DOHH2 (cell line): ENCODE measurements around the gene GNLY.

Source experiments
- H3F3A ChIP-seq: fragments of 200-600 bp; sonication (generic), shearing (Covaris generic); 2 replicates; pipeline ENCODE4 v1.6.0; 2016; ENCODE audit warnings: antibody characterized with exemption, mild to moderate bottlenecking; ENCODE audit not compliant: control insufficient read depth, insufficient read depth
- H3K27ac ChIP-seq: fragments of 200-600 bp; sonication (generic); 2 replicates; pipeline ENCODE4 v1.5.1; 2014; ENCODE audit warnings: low read depth, mild to moderate bottlenecking, low read length, moderate library complexity
- H3K27me3 ChIP-seq: fragments of 200-600 bp; sonication (generic); 2 replicates; pipeline ENCODE4 v1.6.1; 2014; ENCODE audit warnings: mild to moderate bottlenecking, low read length, mixed read lengths; ENCODE audit not compliant: control insufficient read depth
- H3K36me3 ChIP-seq: fragments of 200-600 bp; sonication (generic); 2 replicates; pipeline ENCODE4 v1.6.1; 2014; ENCODE audit warnings: mild to moderate bottlenecking, low read length, moderate library complexity, mixed read lengths; ENCODE audit not compliant: control insufficient read depth
- H3K4me1 ChIP-seq: fragments of 200-600 bp; sonication (generic); 2 replicates; pipeline ENCODE4 v1.6.1; 2014; ENCODE audit warnings: mild to moderate bottlenecking, low read length, mixed read lengths; ENCODE audit not compliant: control insufficient read depth
- H3K4me2 ChIP-seq: fragments of 200-600 bp; sonication (generic); 2 replicates; pipeline ENCODE4 v1.6.0; 2014; ENCODE audit warnings: mild to moderate bottlenecking, low read length, moderate library complexity
- H3K4me3 ChIP-seq: fragments of 200-600 bp; sonication (generic); 2 replicates; pipeline ENCODE4 v1.5.1; 2014; ENCODE audit warnings: mild to moderate bottlenecking, low read length, mixed read lengths
- H3K79me2 ChIP-seq: fragments of 200-600 bp; sonication (generic); 2 replicates; pipeline ENCODE4 v1.6.1; 2014; ENCODE audit warnings: mild to moderate bottlenecking, low read length, mixed read lengths; ENCODE audit not compliant: control insufficient read depth
- H3K9me2 ChIP-seq: fragments of 200-600 bp; sonication (generic); replicated peaks from 2 replicates; pipeline ENCODE4 v1.6.1; 2014; ENCODE audit warnings: mild to moderate bottlenecking, low read length, mixed read lengths; ENCODE audit not compliant: control insufficient read depth
- H3K9me3 ChIP-seq: fragments of 200-600 bp; sonication (generic); 2 replicates; pipeline ENCODE4 v1.6.1; 2014; ENCODE audit warnings: antibody characterized with exemption, low read length, mixed read lengths; ENCODE audit not compliant: control insufficient read depth, insufficient read depth
- H4K20me1 ChIP-seq: fragments of 200-600 bp; sonication (generic); 2 replicates; pipeline ENCODE4 v1.6.0; 2014; ENCODE audit warnings: low read depth, mild to moderate bottlenecking, antibody characterized with exemption, low read length, moderate library complexity; ENCODE audit not compliant: control insufficient read depth, insufficient read depth
- CTCF ChIP-seq: fragments of 200-600 bp; sonication (generic); IDR thresholded peaks from one replicate; pipeline ENCODE4 v1.5.1; 2014; ENCODE audit warnings: antibody characterized with exemption, mild to moderate bottlenecking, low read depth, low read length; ENCODE audit not compliant: poor library complexity, severe bottlenecking
- EZH2phosphoT487 ChIP-seq: fragments of 200-600 bp; sonication (generic); IDR thresholded peaks from 2 replicates; pipeline ENCODE4 v1.6.1; 2017; ENCODE audit warnings: borderline replicate concordance, mild to moderate bottlenecking, antibody characterized with exemption, low read length, moderate library complexity, mixed read lengths

The GNLY gene

GRCh38 chr2:85694052-85695025, at the start of gene GNLY:
TSS of gene GNLY (plus strand) at chr2:85694358. CDS start at chr2:85694419, 61 bp downstream.
- no peak within 1 kb of the TSS for H3K27ac ChIP-seq
- no peaks in the 10 kb centered on the region for H3F3A ChIP-seq
- no peaks in the 10 kb centered on the region for H4K20me1 ChIP-seq
- H3K9me3 ChIP-seq: no peaks in the 10 kb centered on the region
- TF ChIP-seq CTCF (no peak), EZH2phosphoT487 (no peak)
- H3K36me3 ChIP-seq: no peaks in the 10 kb centered on the region
- peaks cover 5% of the 10 kb centered on the region; the same call in 1 of the 2 replicates for H3K27me3 ChIP-seq
- no peaks in the 10 kb centered on the region for H3K9me2 ChIP-seq
- H3K79me2 ChIP-seq: no peaks in the 10 kb centered on the region
- no peaks in the 10 kb centered on the region for H3K4me1 ChIP-seq
- no peak within 1 kb of the TSS for H3K4me3 ChIP-seq
- no peak within 1 kb of the TSS for H3K4me2 ChIP-seq

DNA sequence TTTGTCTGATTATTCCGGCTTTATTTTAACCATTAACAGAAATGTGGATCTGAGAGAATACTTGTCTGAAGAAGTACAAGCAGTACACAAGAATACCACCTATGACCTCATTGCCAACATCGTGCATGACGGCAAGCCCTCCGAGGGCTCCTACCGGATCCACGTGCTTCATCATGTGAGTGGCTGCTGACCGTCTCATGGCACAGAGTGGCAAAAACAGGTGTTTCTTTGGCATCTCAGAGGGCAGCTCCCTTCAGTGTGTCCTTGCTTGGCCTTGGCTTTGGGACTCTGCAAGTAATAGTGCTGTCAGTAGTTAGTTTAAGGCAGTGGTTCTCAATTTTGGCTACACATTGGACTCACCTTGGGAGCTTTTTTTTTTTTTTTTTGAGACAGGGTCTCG, 49.2 kb upstream of the GNLY start:
- H3K36me3 ChIP-seq: peaks cover 96% of the 10 kb centered on the region
- no peaks in the 10 kb centered on the region for H3K27me3 ChIP-seq
- no peak overlapping the region for H3K27ac ChIP-seq
- no peak overlapping the region for H3K4me2 ChIP-seq
- no peaks in the 10 kb centered on the region for H3K79me2 ChIP-seq
- no peak overlapping the region for H3K4me3 ChIP-seq
- no peaks in the 10 kb centered on the region for H4K20me1 ChIP-seq
- TF ChIP-seq CTCF (no peak), EZH2phosphoT487 (no peak)
- no peaks in the 10 kb centered on the region for H3F3A ChIP-seq
- no peaks in the 10 kb centered on the region for H3K9me2 ChIP-seq
- H3K4me1 ChIP-seq: no peaks in the 10 kb centered on the region
- H3K9me3 ChIP-seq: no peaks in the 10 kb centered on the region

DNA sequence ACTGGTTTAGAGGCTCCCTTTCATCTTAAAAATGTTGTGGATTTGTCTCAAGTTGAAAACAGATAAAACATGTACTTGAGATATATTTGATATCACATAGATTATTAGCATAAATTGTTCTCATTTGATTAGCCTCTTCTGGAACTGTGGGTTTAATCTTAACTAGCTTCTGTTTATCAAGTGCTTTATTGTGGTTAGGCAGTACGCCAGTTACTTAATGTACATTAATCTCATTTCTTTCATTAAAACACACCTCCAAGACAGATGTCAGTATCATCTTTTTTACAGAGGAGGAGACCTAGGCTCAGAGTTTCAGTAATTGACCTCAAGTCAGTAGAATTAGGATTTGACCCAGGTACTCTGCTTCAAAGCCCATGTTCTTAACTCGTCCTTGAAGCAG, 48.0 kb upstream of the GNLY start:
- Histone ChIP-seq H3K4me3 (no peak overlapping the region), H3K4me1 (no peaks in the 10 kb centered on the region), H3K4me2 (no peak overlapping the region), H3K27ac (no peak overlapping the region), H3K79me2 (no peaks in the 10 kb centered on the region), H3K36me3 (peaks cover 96% of the 10 kb centered on the region), H4K20me1 (no peaks in the 10 kb centered on the region), H3F3A (no peaks in the 10 kb centered on the region), H3K9me3 (no peaks in the 10 kb centered on the region), H3K27me3 (no peaks in the 10 kb centered on the region), H3K9me2 (no peaks in the 10 kb centered on the region)
- TF ChIP-seq CTCF (no peak), EZH2phosphoT487 (no peak)
